Memory B cell (primary cell): ENCODE data around the gene CRACDL.

ENCODE experiments used
- ATAC-seq: fragments of 150-1000 bp; cut with Tn5 transposase; 2 replicates; pipeline ENCODE4 v1.10.0; 2021; ENCODE audit warnings: low read depth, mild to moderate bottlenecking, moderate library complexity
- DNase-seq, 2 donors: peaks; one replicate each; pipeline ENCODE4 v3.0.0; 2022; ENCODE audit warnings: low spot score in 2 of 2
- H3K27ac Mint-ChIP-seq: one replicate; pipeline ENCODE4 v1.8.0; 2022; ENCODE audit warnings: mild to moderate bottlenecking, moderate library complexity, mixed read lengths
- H3K27me3 Mint-ChIP-seq: one replicate; pipeline ENCODE4 v1.8.0; 2022; ENCODE audit warnings: mixed read lengths
- H3K36me3 Mint-ChIP-seq: one replicate; pipeline ENCODE4 v1.8.0; 2022; ENCODE audit warnings: mild to moderate bottlenecking, mixed read lengths
- H3K4me1 Mint-ChIP-seq: one replicate; pipeline ENCODE4 v1.8.0; 2022; ENCODE audit warnings: mixed read lengths
- H3K4me3 Mint-ChIP-seq: one replicate; pipeline ENCODE4 v1.8.0; 2022; ENCODE audit warnings: mild to moderate bottlenecking, moderate library complexity, mixed read lengths
- H3K9me3 Mint-ChIP-seq: one replicate; pipeline ENCODE4 v1.8.0; 2022; ENCODE audit warnings: mixed read lengths

Gene CRACDL

GRCh38 chr2:98915751-98916358 is 20.2 kb downstream of the CRACDL start:
- Mint-ChIP-seq H3K9me3 (peaks cover 1% of the 10 kb centered on the region), H3K4me1 (no peaks in the 10 kb centered on the region), H3K27me3 (peaks cover 21% of the 10 kb centered on the region), H3K36me3 (no peaks in the 10 kb centered on the region), H3K27ac (no peak overlapping the region), H3K4me3 (no peak overlapping the region)
- DNase-seq (no peak), ATAC-seq (no peak)

- Mint-ChIP-seq H3K9me3 (peaks cover 1% of the 10 kb centered on the region), H3K4me3 (no peak overlapping the region), H3K36me3 (no peaks in the 10 kb centered on the region), H3K27ac (no peak overlapping the region), H3K4me1 (peaks cover under 1% of the 10 kb centered on the region), H3K27me3 (peaks cover 16% of the 10 kb centered on the region)
- DNase-seq (no peak), ATAC-seq (no peak)
Observed at GRCh38 chr2:98914713-98915580, 21.1 kb downstream of the CRACDL start.

GRCh38 chr2:98913916-98914712 is 21.9 kb downstream of the CRACDL start:
- ATAC-seq (no peak), DNase-seq (no peak)
- H3K27ac Mint-ChIP-seq: no peak overlapping the region
- H3K4me3 Mint-ChIP-seq: no peak overlapping the region
- peaks cover 8% of the 10 kb centered on the region for H3K4me1 Mint-ChIP-seq
- no peaks in the 10 kb centered on the region for H3K36me3 Mint-ChIP-seq
- H3K9me3 Mint-ChIP-seq: peaks cover 1% of the 10 kb centered on the region
- H3K27me3 Mint-ChIP-seq: peaks cover 16% of the 10 kb centered on the region

- H3K36me3 Mint-ChIP-seq: no peaks in the 10 kb centered on the region
- no peak for ATAC-seq
- no peak overlapping the region for H3K4me3 Mint-ChIP-seq
- no peaks in the 10 kb centered on the region for H3K9me3 Mint-ChIP-seq
- no peak for DNase-seq
- H3K27ac Mint-ChIP-seq: no peak overlapping the region
- peaks cover 17% of the 10 kb centered on the region for H3K27me3 Mint-ChIP-seq
- H3K4me1 Mint-ChIP-seq: peaks cover 15% of the 10 kb centered on the region
Observed at GRCh38 chr2:98912957-98913915, 22.8 kb downstream of the CRACDL start.

- ATAC-seq (no peak), DNase-seq (no peak)
- Mint-ChIP-seq H3K36me3 (no peaks in the 10 kb centered on the region), H3K4me1 (peaks cover 15% of the 10 kb centered on the region), H3K27ac (no peak overlapping the region), H3K27me3 (peaks cover 20% of the 10 kb centered on the region), H3K9me3 (no peaks in the 10 kb centered on the region), H3K4me3 (no peak overlapping the region)
Observed at GRCh38 chr2:98912221-98912851, 23.7 kb downstream of the CRACDL start.

- H3K36me3 Mint-ChIP-seq: no peaks in the 10 kb centered on the region
- peaks cover 21% of the 10 kb centered on the region for H3K27me3 Mint-ChIP-seq
- peaks cover 15% of the 10 kb centered on the region for H3K4me1 Mint-ChIP-seq
- DNase-seq (no peak), ATAC-seq (no peak)
- no peak overlapping the region for H3K4me3 Mint-ChIP-seq
- H3K9me3 Mint-ChIP-seq: no peaks in the 10 kb centered on the region
- no peak overlapping the region for H3K27ac Mint-ChIP-seq
Observed at GRCh38 chr2:98911376-98912154, 24.5 kb downstream of the CRACDL start.

GRCh38 chr2:98911126-98911375 is 25.0 kb downstream of the CRACDL start:
- Mint-ChIP-seq H3K36me3 (no peaks in the 10 kb centered on the region), H3K9me3 (no peaks in the 10 kb centered on the region), H3K4me3 (no peak overlapping the region), H3K4me1 (peaks cover 15% of the 10 kb centered on the region), H3K27me3 (peaks cover 21% of the 10 kb centered on the region), H3K27ac (no peak overlapping the region)
- DNase-seq: no peak
- no peak for ATAC-seq

GRCh38 chr2:98910349-98911125 is 25.5 kb downstream of the CRACDL start:
- peaks cover 15% of the 10 kb centered on the region for H3K4me1 Mint-ChIP-seq
- DNase-seq: no peak
- no peaks in the 10 kb centered on the region for H3K36me3 Mint-ChIP-seq
- H3K4me3 Mint-ChIP-seq: no peak overlapping the region
- H3K27me3 Mint-ChIP-seq: peaks cover 23% of the 10 kb centered on the region
- no peak for ATAC-seq
- no peak overlapping the region for H3K27ac Mint-ChIP-seq
- no peaks in the 10 kb centered on the region for H3K9me3 Mint-ChIP-seq

GRCh38 chr2:98909317-98910211 is 26.5 kb downstream of the CRACDL start:
- Mint-ChIP-seq H3K9me3 (no peaks in the 10 kb centered on the region), H3K27me3 (peaks cover 21% of the 10 kb centered on the region), H3K4me1 (peaks cover 15% of the 10 kb centered on the region), H3K36me3 (no peaks in the 10 kb centered on the region), H3K27ac (no peak overlapping the region), H3K4me3 (peak overlapping the region; percentile 25)
- no peak for DNase-seq
- ATAC-seq: no peak

- Mint-ChIP-seq H3K4me1 (peaks cover 15% of the 10 kb centered on the region), H3K36me3 (no peaks in the 10 kb centered on the region)
- no peak for DNase-seq
Observed at GRCh38 chr2:98908931-98909316, 27.1 kb downstream of the CRACDL start.

More at GRCh38 chr2:98908931-98909316, 27.1 kb downstream of the CRACDL start:
- Mint-ChIP-seq H3K9me3 (no peaks in the 10 kb centered on the region), H3K27me3 (peaks cover 21% of the 10 kb centered on the region), H3K4me3 (peak overlapping the region; percentile 8), H3K27ac (no peak overlapping the region)
- ATAC-seq: peak; percentile 24
